Left renal pelvis (tissue), 4 donors: ENCODE data around the gene DCDC2. TPM values are rescaled to one million over a fixed set of nuclear protein-coding genes. Genes with fewer than 3 reads are reported as not detected.
"Not testable (repeated sequence)": the region's sequence is repeated elsewhere in the genome, so short reads cannot be mapped to it uniquely, and the experiment has no call there.

ENCODE experiments used
- DNase-seq, 4 donors: peaks; one replicate each; pipeline ENCODE4 v3.0.0-alpha.2; 2013; ENCODE audit warnings: low read depth in 4 of 4, low spot score in 3 of 4
- polyA plus RNA-seq, 4 donors: library from polyadenylated mRNA; unstranded; fragments of 120-200 nt; gene quantifications; one replicate each; pipeline ENCODE4 v1.2.1, GENCODE V29; 2013; ENCODE audit not compliant: insufficient read length in 4 of 4

Gene DCDC2
- polyA plus RNA-seq, 4 donors = 1.6 to 133 (median 114) TPM

DNA sequence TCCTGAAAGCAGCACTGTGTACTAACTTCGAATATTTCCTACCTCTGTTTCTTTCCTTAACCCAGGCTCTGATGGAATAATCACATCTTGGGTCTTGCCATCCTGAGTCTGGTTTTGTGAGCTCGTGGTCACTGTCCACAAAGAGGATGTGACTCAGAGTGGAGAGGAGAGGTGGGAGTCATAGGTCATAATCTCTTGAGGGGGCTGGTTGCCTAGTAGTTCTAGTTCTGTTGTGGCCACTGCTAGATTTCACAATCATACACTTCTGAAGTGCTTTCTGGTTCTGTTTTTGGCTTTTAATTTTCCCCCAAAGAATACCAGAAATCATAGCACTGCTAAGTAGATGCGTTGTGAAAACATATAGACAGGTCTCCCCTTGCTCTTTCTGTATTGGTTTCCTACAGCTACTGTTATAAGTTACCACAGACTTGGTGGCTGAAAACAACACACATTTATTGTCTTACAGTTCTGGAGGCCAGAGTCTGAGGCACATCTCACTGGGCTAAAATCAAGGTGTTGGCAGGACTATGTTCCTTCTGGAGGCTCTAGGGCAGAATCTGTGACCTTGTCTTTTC is 129.1 kb downstream of the DCDC2 start:
- DNase-seq = no peak

DNA sequence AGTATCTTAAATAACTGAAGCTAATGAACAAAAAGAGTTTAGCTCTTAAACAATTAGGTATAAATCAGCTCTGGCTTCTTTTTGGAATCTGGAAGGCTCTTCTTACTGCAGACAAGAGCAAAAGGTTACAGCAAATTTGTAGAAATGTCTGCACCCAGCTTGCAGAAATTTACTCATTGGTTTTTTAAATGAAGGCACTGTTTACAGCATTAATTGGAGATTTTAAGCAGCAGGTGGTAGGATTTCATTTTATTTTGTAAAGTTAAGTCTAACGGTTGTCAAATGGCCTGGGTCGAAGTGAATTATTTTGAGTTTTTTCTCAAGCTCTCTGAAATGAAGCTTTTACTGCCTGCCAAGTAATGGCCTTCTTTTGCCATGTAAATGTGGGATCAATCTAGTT is 129.7 kb downstream of the DCDC2 start:
- no peak for DNase-seq

DNA sequence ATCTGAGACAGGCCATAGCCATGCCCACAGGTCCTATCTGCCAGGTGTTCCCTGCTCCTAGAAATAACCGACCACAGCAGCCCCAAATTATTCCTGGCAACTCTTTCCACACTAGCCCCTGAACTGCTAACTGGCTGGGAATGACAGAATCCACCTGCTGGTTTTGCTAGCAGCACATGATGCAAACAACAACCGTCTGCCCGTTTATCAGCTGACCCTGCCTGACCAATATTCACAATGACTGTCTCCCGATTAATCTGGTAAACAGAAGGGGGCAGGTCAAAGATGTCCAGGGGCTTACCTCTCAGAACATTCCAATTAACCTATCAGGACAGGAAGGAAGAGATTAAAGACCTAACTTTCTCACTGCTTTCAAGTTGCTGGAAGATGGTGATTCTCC is 130.3 kb downstream of the DCDC2 start:
- DNase-seq = peak in 1 of 4 donors; percentile 17

DNA sequence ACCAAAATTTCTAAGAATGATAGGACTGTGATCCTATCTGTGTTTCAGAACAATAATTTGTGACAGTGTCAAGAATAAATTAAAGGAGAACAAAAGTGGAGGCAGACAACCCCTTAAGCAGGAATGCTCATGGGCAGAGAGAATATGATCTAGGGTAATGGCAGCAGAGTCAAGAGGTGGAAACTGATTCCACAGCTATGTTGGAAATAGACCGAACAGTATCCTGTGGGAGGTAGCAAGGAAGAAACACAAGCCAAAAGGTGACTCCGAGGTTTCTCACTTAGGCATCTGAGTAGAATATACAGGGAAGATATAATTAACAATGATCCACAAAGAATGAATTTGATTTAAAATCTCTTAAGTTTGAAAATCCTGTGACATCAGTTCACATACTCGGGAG is 131.3 kb downstream of the DCDC2 start:
- DNase-seq = peak in 1 of 4 donors; percentile 35

DNA sequence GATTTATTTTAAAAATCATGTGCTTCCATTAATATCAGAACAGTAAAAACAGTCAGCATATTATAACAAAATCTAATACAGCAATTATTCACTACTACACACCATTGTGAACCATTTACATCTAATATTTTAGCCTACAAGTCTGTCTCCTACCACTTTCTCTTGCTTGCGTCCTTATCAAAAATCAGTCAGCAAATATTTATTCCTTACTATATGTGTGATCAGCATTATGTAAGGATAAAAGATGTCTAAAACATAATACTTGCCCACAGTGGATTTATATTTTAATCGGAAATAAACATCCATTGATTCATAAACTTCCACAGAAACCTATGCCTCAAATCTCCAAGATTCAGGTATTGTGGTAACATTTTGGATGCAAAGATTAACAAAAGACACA is 132.0 kb downstream of the DCDC2 start:
- no peak for DNase-seq

DNA sequence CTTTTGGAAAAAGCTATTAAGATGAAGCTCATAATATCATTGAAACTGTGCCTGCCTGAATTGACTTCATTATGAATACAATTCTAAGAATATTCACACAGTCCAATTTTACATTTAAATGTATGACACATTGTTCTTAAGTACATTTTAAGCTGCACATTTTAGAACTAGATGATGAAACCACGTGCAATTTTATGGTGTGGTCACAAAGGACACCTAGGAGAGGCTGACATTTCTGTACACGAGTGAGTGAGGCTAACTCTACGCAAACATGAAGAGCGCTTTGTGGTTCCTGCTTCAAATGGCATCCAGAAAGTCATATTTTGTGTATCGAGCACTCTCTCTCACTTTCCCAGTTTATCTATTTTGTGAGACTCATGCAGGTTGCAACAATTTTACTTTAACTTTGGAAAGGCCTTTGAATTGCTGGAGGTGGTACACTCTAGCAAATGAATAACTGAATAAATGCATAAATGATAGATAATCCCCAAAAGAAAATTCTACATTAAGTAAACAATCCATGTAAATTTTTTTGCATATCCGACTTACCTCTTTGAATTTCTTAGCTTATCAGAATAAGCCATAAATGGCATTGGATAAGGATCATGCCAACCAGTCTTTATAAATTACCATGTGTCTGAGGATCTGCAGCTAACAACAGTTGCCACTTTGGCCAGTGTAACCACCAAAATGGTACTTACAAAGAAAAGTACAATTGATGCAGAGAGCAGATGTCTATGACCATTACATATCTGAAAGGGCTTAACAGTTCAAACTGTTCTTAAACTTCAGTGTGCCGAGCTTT is 134.5 kb downstream of the DCDC2 start:
- DNase-seq = no peak

DNA sequence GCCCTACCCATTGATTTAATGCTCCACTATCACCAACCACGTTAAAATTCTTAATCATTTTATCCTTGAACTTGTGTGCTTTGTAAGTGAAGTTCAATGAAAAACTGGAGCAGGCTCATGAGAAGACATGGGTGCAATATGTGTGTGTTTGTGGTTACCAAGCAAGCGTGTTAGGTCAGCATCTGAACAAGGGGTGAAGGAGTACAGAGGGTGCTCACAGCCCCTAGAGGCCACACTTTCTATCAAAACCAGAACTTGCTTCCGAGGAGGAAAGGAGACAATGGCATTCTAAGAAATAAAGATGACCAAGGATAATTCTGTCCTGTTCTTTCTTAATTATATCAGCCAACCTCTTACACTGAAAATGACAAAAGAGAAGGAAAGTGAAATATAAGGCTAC is 138.2 kb downstream of the DCDC2 start:
- no peak for DNase-seq

DNA sequence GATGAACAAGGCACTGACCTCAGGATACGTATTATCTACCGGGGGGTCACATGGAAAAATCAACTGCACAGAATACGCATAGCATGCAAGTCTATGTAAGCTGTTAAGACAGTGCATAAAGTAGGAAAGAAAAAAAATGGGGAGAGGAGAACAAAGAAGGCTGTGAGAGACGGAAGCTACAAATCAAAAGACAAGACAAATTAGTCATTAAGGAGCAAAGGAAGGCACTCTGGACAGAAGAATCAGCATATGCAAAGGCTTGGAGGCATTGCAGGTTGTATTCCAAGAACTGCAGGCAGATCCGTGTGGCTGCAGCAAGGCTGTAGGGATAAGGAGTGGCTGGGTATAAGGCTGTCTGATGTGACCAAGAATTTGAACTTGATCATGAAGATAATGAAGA is 142.9 kb downstream of the DCDC2 start:
- no peak for DNase-seq

DNA sequence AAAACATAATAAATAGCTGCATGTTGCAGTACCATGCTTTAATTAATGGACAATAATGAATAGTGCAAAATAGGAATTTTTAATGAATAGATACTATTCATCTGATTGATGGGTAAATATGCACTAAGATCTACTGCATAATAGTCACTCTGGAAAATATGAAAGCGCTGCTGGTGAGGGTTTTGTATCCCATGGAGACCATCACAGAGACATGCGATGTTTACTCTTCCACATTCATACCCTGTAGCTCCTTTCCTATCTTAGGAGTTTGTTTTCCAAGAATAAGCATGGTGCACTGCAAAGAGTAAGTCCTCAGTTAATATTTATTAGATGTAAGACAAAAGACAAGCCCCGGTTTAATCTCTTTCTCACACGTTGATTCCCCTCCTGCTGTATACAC is 150.4 kb downstream of the DCDC2 start:
- no peak for DNase-seq

DNA sequence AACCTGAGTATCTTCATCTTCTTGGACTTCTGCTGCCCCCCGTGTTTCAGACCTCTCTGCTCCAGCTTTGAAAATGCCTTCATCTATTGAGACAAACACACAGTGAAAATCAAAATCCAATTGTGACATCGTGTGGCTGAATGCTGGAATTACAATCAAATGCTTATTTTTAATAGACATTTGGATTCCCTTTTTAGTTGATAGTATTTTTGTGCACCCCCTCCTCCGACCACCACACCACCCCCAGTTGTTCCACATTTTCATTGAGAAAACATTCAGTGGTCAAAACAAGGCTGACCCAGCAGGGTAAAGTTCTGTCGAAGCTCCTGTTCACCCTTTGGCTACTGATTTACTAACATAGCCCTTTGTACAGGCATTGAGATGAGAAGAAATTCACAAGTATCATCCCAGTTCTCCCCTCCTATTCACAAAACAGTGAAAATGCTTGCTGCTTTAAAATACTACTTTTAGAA is 152.8 kb downstream of the DCDC2 start:
- DNase-seq = peak in 3 of 4 donors; percentile 41 to 43 (median 41)

DNA sequence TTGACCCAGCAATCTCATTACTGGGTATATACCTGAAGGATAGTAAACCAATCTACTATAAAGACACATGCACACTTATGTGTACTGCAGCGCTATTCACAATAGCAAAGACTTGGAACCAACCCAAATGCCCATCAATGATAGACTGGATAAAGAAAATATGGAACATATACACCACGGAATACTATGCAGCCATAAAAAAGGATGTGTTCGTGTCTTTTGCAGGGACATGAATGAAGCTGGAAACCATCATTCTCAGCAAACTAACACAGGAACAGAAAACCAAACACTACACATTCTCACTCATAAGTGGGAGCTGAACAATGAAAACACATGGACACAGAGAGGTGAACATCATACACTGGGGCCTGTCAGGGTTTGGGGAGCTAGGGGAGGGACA is 153.7 kb downstream of the DCDC2 start:
- DNase-seq = not testable (repeated sequence)

DNA sequence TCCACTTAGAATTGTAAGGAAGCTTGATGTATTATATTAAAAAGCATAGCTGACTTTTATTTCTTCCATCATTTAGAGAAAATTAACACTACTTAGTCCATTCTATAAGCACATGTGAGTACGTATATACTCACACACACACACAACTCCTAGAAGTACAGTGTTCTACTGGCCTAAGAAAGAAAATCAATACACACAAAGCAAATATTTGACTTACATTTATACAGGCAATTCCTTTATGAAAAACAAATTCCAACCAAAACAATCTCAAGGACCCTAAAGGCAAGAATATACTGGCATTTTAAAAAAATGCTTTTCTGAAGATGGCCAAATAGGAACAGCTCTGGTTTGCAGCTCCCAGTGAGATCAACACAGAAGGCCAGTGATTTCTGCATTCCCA is 160.0 kb downstream of the DCDC2 start:
- no peak for DNase-seq

DNA sequence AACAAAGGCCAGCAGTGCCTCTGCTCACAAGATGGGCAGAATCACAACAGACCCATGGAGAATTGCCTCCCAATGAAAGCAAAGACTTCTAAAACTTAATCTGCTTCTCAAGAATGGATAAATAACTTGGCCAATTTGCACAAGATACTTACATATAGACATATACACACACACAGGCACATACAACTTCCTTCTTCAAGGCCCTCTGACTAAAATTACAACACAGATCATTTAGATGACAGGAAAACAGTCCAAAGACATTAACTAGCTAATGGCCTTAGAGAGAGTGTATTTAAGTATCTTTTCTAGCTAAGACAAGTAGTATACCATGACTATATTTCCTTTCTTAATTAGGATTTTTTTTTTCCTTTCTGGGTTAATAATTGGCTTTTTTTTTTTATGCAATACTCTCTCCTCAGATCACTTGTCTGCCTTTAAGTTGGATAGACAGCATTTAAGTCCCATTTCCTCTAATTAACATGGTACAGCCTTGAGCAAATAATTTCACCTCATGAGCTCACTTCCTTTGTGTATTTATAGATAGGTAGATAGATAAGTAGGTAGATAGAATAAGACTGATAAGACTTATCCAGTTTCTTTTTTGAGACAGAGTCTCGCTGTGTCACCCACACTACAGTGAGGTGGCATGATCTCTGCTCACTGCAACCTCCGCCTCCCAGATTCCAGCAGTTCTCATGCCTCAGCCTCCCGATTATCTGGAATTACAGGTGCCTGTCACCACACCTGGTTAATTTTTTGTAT is 161.8 kb downstream of the DCDC2 start:
- DNase-seq = no peak

DNA sequence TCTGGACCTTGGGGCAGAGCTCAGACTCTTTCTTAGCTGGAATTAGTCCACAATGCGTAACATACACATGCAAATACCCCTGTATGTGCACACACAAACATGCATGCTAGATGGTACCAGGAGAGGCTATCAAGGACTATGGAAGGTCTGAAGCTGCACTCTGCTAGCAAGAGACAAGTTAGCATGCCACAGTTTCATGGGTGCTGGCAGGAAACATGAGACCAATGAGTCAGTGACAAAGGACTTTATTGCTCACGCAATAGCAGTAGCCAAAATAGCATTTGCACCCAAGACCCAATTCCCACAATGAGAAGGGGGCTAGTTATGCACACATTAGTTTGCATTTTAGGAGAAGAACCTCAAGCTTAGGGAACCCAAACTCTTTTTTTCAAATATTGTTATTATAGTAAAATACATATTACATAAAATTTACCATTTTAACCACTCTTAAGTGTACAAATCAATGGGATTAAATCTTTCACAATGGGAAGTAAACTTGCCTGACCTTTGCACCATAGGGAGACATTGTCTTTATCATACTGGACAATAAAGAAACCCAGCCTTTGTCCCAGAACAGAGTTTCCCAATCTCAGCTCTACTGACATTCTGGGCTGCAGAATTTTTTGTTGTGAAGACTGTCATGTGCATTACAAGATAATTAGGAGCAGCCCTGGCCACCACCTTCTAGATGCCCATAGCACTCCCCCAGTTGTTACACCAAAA is 162.7 kb downstream of the DCDC2 start:
- DNase-seq = no peak

DNA sequence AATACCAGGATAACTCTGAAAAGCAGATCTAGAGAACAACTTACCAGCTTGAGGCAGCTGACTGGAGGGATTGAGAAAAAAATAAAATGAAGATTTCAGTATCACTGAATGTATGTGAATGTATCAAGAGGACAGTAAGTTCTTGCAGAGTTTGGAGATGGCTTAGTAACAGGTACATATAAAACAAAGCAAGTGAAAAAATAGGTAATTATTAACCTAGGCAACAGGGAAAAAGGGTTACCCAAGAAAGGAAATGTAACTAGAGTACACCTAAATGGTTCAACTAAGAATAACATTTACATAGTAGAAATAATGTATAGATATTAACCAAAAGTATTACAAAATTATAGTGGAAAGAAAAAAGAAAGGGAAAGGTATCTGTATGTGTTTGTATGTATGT is 164.5 kb downstream of the DCDC2 start:
- no peak for DNase-seq

DNA sequence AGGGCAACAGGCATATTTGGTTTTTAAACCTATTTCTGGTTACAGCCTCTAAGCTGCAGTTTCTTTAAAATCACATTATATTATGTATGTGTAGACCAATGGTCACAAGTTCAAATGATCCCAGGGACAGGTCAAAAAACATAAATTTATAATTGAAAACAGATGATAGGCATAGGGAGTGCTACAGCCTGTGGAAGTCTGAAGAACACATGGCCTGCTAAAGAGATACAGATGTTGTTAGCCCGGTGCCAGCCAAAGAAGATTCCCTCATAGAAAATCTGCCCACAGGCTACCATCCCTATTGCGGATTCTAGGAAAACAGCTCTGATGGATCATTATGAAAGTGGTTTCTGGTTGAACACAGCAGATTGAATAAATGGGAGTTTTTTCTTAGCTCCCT is 166.5 kb downstream of the DCDC2 start:
- DNase-seq = no peak

DNA sequence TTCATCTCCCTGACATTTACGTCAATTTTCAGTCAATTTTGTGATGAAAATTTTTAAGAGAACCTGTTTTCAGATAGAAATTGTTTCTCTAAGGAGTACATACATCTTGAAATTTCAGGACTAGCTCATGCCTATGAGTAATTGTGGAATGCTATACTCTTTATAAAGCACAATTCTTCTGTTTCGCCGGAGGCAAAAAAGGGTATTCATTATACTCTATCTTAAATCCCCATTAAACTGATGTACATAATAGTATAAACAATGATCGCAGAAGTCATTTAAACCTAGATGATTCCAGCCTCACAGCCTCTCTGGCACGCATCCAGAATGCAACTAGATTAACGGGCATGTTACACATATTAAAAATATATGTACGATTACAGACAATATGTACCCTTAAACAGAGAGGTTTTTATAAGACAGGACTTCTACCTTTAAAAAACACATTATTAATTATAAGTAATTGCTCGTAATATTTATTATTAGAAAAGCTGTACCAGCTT is 169.2 kb downstream of the DCDC2 start:
- no peak for DNase-seq

DNA sequence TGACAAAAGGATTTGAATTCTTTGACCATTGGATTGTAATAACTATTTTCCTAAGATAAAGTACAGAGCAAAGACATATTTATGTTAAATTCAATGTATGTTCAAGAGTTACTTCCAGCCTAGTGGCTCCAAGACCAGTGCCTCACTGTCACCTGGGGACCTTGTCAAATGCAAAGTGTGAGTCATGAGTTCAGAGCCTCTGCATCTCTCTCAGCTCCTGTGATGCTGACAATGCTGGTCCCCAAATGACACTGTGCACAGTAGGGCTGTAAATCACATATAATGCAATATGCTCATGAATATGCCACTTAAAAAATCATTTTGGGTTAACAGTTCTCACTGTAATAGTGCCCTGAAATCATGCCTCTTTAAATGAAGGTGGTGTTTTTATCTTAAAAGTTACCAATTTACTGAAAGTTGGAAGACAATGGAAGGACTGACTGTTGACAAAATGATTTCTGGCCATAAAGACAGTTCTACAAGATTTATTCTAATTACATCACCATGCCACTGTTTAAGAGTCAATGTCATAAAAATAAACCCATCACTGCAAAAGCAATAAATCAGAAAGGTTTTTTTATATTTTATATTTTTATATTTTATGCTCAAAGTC is 169.8 kb downstream of the DCDC2 start:
- no peak for DNase-seq

DNA sequence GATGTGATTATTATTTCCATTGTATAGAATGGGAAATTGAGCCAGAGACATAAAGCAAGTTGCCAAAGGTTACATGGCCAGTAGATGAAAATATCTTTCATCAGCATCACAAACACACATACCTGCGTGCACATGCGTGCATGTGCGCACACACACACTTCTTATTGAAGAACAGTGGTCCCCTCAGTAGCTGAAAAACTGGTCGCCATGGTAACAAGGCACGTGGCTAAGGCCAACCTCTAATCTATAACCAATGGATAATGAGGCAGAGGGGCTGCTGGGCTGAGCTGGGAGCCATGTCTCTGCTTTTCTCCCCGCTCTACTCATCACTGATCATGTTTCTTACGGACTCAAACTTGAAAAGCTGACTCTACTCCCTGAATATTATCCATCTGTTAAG is 171.5 kb downstream of the DCDC2 start:
- DNase-seq = no peak

DNA sequence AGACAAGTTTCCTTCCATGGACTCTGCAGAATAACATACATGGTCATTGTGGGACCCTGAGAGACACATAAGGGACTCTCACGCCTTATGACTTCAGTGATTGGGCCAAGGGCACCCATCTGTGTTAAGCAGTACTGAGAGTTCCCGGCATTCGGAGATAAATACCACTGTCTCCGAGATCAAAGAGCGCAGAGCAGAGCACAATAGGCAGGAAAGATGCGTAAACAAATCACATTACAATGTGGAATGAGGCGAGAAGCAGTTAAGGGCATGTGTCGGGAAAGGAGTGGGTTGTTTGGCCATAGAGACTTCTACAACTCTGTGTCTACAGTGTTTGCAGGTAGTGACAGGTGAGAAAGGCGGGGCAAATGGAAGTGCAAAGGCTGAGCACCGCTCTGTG is 174.3 kb downstream of the DCDC2 start:
- no peak for DNase-seq
